NCI-H1417 treated with DMSO at 0.1 percent for 48 hours (cell line): ENCODE data around the gene TANGO6.

Experiments
- DNase-seq: peaks from one replicate; lab custom pipeline; 2025; lab: John Stamatoyannopoulos, UW

Gene TANGO6

DNA sequence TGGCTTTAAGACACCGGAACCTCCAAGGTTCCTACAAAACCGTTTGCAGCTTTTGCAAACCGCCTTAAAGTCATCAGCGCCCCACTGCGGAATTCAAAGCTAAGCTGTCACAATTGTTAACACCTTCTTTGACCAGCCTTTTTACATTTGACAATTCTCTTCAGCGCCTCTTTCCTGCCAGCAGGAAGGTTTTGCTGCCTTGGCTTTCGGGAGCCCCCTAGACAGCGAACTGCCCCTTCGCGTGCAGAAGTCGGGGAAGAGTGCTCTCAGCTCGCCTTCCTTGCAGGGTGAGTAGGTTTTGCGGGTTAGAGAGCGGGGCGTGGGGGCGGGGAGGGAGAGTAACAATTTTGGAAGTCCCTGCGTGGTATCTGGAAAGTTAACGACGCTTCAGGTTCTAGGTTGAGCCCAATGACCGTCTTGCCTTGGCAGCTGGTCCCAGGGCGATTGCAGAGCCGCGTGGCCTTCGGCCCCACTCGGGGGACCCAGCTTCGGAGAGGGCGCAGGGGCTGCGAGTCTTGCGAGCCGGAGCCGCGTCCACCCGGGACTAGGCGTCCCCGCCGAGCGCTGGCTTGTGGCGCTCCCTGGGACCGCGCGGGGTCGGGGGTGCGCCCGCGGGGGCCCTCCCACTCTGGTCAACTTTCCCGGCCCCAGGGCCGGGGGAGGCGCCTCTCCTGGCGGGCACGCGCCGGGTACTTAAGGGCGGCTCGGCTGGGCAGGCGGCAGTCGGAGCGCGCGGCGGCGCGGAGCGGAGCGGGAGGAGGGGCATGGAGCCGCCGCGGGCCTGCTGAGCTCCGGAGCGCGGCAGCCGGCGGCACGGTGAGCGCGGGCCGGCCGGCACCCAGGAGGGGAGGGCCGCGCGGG lies 262.4 kb downstream of the TANGO6 start, which contains the start of gene HAS3:
TSS of gene HAS3 (plus strand) at position 153 of the 861 bp plus-strand sequence. CDS start 3,743 bp downstream, outside the sequence.
- DNase-seq = no peak

DNA sequence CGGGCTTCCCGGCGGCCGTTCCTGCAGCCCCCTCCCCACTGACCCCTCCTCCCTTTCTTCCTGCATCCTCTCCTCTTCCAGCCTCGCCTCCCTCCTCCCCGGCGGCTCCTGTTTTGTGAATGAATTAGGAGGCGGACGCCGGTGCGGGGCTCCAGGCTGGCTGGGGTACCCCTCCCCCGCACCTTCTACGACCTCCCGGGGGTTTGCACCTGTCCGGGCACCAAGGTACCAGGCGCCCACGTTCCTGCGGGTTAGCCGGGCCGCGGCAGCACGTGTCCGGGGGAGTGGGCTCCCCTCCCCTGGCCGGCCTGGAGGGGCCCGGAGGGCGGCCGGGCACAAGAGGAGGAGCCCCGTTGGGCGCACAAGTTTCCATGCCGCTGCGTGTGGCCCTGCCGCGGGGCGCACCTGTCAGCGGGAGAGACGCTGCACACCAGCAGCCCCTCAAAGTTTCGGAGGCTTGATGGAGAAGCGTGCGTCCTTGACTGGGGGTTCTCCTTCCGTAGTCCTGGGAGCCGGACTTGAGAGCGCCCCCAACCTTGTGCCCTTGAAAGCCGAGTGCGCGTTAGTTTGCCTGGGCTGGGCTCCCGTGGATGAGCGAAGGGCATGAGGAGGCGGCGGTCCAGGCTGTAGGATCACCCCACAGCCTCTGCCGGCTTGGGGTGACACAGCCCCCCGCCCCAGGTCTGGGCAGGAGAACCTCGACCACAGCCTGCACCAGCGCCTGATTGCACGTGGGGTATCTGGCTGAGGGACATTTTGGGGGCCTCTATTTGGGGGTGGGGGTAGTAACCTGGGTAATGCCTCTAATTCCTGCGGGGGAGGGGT lies 263.4 kb downstream of the TANGO6 start:
- no peak for DNase-seq

DNA sequence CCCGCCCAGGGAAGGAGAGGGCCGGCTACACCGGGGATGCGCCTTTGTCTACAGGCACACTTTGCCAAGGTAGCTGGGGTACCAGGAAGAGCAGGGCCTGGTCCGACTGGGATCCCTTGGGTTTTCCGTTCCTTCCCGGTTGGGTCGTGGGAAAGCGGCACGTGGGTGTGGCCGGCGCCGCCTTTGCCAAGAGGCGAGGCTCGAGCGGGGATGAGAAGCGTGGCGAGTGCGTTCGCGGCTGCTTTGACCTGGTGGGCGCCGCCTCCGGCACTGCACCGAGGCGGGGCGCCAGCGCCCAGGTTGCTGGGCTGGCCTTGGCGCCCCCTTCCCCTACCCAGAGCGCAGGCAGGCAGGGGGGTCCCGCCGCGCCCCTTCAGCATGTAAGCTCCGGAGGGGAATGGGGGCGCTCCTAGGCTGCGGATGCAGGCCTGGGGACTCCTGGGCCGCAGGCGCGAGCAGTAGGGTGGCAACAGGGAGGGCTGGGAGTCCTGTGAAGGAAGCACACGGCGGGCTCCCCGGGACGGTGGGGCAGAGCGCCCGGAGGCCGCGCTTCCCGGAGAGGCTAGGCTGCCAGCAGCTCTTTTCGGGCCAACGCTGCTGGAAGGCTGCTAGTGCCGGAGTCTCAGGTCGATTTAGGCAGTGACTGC lies 264.1 kb downstream of the TANGO6 start:
- no peak for DNase-seq

DNA sequence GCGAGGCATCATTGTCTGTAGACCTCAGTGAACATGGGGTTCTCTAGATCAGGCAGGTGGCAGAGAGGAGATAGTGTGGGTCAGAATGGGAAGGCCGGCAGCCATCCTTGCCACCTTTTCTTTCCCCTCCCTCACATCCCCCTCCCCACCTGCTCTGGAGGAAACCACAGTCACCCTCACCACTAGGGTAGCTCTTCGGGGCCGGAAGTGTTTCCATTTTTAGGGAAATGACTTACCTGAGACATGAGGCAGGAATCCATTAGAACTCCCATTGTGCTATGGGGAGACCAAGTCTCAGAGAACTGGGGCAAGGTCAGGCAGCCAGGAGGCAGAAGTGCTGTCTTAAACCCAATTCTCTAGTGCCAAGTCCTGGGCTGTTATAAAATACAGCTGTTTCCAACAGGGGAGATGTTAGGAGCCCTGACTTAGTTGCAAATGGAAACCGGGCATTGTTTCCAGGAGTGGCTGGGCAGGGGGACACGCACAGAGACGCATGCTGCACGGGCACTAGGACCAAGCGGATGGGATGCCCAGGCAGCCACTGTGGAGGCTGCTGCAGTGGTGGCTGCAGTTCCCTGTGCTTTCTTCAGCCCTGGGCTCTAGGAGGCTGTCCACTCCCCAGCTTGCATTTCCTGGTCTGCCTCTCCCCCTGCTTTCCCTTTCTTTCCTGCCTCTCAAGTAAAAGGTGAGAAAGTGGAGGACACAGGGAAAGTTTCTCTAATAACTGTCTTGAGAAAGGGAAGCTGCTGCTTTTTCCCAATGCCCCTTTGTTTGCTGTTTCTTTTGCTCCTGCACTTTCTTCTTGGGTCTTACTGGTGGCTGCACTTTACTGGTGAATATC lies 265.0 kb downstream of the TANGO6 start:
- no peak for DNase-seq

- DNase-seq = no peak
Measured at GRCh38 chr16:69108905-69109252, 265.5 kb downstream of the TANGO6 start.

DNA sequence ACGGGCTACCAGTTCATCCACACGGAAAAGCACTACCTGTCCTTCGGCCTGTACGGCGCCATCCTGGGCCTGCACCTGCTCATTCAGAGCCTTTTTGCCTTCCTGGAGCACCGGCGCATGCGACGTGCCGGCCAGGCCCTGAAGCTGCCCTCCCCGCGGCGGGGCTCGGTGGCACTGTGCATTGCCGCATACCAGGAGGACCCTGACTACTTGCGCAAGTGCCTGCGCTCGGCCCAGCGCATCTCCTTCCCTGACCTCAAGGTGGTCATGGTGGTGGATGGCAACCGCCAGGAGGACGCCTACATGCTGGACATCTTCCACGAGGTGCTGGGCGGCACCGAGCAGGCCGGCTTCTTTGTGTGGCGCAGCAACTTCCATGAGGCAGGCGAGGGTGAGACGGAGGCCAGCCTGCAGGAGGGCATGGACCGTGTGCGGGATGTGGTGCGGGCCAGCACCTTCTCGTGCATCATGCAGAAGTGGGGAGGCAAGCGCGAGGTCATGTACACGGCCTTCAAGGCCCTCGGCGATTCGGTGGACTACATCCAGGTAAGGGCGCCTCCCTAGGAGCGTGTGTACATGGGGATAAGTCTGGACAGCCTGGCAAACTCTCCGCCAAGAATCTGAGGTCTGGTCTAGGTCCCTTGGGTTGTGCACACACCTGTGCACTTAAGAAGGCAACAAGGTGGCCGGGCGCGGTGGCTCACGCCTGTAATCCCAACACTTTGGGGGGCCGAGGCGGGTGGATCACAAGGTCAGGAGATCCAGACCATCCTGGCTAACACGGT lies 266.3 kb downstream of the TANGO6 start:
- no peak for DNase-seq

DNA sequence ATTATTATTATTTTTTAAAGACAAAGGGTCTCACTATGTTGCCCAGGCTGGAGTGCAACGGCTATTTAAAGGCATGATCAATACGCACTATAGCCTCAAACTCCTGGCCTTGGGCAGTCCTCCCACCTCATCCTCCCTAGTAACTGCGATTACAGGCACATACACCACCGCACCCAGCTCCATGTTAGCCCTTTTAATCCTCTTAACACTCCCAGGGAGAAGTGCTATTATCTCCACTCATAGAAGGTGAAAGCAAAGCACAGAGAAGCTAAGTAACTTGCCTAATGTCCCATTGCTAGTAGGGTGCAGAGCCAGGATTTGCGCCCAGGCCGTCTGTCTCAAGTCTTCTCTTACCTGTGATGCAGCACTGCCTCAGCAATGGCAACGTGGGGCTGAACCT lies 267.1 kb downstream of the TANGO6 start:
- no peak for DNase-seq

DNA sequence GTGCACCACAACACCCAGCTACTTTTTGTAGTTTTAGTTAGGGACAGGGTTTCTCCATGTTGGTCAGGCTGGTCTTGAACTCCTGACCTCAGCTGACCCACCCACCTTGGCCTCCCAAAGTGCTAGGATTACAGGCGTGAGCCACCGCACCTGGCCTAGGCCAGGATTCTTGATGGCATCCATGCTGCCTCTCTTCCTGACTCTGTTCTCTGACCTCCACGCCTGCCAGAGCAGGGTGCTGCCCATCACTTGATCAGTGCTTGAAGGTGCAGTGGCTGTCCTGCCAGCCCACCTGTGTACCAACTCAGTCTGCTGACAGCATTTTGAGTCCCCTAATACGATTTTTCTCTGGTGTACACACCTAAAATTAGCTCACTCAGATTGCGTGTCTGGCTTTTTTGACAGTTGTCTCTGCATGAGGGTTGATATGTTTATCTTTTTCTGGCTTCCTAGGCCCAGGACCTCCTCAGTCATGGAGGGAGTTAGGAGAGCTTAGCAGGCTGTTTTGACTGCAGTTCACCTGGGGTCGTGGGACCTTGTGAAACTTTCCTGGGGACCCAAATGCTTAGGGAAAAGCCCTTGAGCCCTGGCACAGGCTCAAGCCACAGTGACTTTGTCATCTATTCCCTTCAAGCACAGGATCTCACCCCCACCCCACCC lies 268.0 kb downstream of the TANGO6 start:
- no peak for DNase-seq

GRCh38 chr16:69111876-69112230 lies 268.5 kb downstream of the TANGO6 start:
- no peak for DNase-seq

- DNase-seq = no peak
Measured at GRCh38 chr16:69112285-69113129, 269.2 kb downstream of the TANGO6 start.

DNA sequence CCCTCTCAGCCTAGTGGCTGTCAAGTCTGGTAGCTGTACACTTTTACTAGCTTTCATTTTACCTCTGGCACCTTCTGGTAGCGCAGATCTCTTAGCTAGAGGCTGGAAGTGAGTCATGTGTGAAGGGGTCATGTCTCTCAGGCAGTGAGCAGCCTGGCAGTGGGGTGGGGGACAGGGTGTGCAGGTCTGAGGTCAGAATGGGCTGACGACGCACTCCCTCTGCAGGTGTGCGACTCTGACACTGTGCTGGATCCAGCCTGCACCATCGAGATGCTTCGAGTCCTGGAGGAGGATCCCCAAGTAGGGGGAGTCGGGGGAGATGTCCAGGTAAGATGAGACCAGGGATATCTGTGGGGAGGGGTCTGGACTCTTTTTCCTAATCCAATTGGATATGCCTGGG lies 269.9 kb downstream of the TANGO6 start:
- DNase-seq = no peak

GRCh38 chr16:69114346-69114975 lies 271.1 kb downstream of the TANGO6 start:
- DNase-seq = no peak

GRCh38 chr16:69114976-69115355 lies 271.6 kb downstream of the TANGO6 start:
- DNase-seq = no peak

GRCh38 chr16:69115361-69115760 lies 272.0 kb downstream of the TANGO6 start:
- no peak for DNase-seq

DNA sequence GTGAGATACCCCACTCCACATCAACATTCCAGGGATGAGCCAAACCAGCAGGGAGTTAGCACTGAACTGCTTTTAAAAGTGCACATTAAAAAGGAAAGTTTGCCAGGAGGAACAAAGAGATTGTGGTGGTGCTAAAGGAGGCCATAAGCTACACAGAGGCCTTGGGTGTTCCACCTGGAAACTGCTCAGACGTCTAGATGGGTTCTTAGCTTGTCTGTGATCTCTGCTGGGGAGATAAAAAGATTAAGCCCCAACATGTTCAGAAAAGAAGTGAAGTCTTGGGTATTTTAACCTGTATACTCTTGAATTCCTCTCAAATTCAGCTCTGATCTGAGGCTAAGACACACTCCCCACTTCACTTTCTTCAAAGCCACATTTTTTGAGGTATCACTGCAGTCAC lies 272.5 kb downstream of the TANGO6 start:
- no peak for DNase-seq

- DNase-seq = no peak
Measured at GRCh38 chr16:69116256-69116875, 273.0 kb downstream of the TANGO6 start.

- no peak for DNase-seq
Measured at GRCh38 chr16:69116906-69117305, 273.6 kb downstream of the TANGO6 start.

- DNase-seq = no peak
Measured at GRCh38 chr16:69118468-69118867, 275.1 kb downstream of the TANGO6 start.

GRCh38 chr16:69118994-69119393 lies 275.7 kb downstream of the TANGO6 start:
- no peak for DNase-seq
